ENCODE data around the gene TTC3. TPM values are rescaled to one million over a fixed set of nuclear protein-coding genes. Genes with fewer than 3 reads are reported as not detected.
A peak's percentile ranks its signal among the peaks of the same experiment; 100 is the strongest.

Gene TTC3
- total RNA-seq, 1 experiment from 2014 or later, result 71.5 TPM

- DNase-seq (ENCODE audit: low read depth, low spot score) (peak; percentile 82), ATAC-seq (peak; percentile 97)
- Histone ChIP-seq H3K4me3 (replicated peaks in 1 of 2; ENCODE audit: low read depth in 1 of 2, low read length in 2 of 2) (no peak overlapping the region), H3K36me3 (ENCODE audit: control insufficient read depth in 1 of 2, insufficient read depth in 2 of 2, low read length in 2 of 2) (no peaks in the 10 kb centered on the region), H2AFZ (ENCODE audit: low read depth, low read length, poor library complexity, severe bottlenecking) (no peak overlapping the region), H4K20me1 (ENCODE audit: insufficient read depth) (no peaks in the 10 kb centered on the region), H3K9ac (ENCODE audit: low read length) (peak overlapping the region; percentile 22; the same call in 1 of the 2 replicates), H3K9me3 (ENCODE audit: control insufficient read depth in 1 of 2, insufficient read depth in 1 of 2, low read depth in 1 of 2, low read length in 2 of 2) (peaks cover 0 to 4% of the 10 kb centered on the region in 2 experiments; a peak in 2 of 4 replicates), H3K4me2 (ENCODE audit: low read length) (peak overlapping the region; percentile 46), H3K27ac (ENCODE audit: low read depth, low read length) (no peak overlapping the region), H3K9me2 (ENCODE audit: insufficient read depth) (no peaks in the 10 kb centered on the region), H3K27me3 (ENCODE audit: insufficient read depth, low read length) (no peaks in the 10 kb centered on the region), H3K79me2 (ENCODE audit: insufficient read depth, low read length) (no peaks in the 10 kb centered on the region), H3K4me1 (ENCODE audit: control insufficient read depth in 1 of 2, insufficient read depth in 2 of 2, low read length in 2 of 2) (peaks cover 12 to 15% of the 10 kb centered on the region in 2 experiments)
- RAD21 ChIA-PET (ENCODE audit: low non-redundant PET in 1 of 2, low total read pairs in 2 of 2, uncharacterized antibody in 2 of 2, unreplicated experiment in 2 of 2), result no interaction called here
- POLR2A ChIA-PET, result no interaction called here
- no peak for TF ChIP-seq ZNF274 (IDR thresholded peaks at IDR 0.05; ENCODE audit: low read depth, low read length)
- TF ChIP-seq JUND (IDR thresholded peaks at IDR 0.05), result peak; percentile 63
- 0 out of 2 replicates have a peak, but pooled peaks have one; percentile 28 for TF ChIP-seq POLR2AphosphoS5 (IDR thresholded peaks at IDR 0.05; ENCODE audit: low read depth, low read length)
- peak; percentile 79 for TF ChIP-seq CBX3 (IDR thresholded peaks at IDR 0.05; ENCODE audit: low read depth)
- no peak for TF ChIP-seq EGR1 (IDR thresholded peaks at IDR 0.05; ENCODE audit: low read depth)
- TF ChIP-seq CTCF (IDR thresholded peaks at IDR 0.05 in 2 of 3, conservative IDR thresholded peaks at IDR 0.05 in 1 of 3; ENCODE audit: borderline replicate concordance in 1 of 3, insufficient read depth in 1 of 3, low read depth in 2 of 3, low read length in 2 of 3), result 0 out of 6 replicates have a peak, but pooled peaks of 1 of the 3 experiments have one; percentile 18
- TF ChIP-seq MAX (IDR thresholded peaks at IDR 0.05), result no peak
- peak; percentile 50 for TF ChIP-seq FOSL1 (IDR thresholded peaks at IDR 0.05; ENCODE audit: low read depth)
- no peak for TF ChIP-seq ELF1 (IDR thresholded peaks at IDR 0.05; ENCODE audit: borderline replicate concordance, low read depth)
- TF ChIP-seq ZBTB33 (IDR thresholded peaks at IDR 0.05; ENCODE audit: extremely low read depth, insufficient replicate concordance, low read length), result no peak
- TF ChIP-seq SRF (IDR thresholded peaks at IDR 0.05; ENCODE audit: low read depth), result no peak
- 0 out of 2 replicates have a peak, but pooled peaks have one; percentile 13 for TF ChIP-seq CEBPB (IDR thresholded peaks at IDR 0.05; ENCODE audit: low read depth)
- peak; percentile 46 for TF ChIP-seq SP1 (IDR thresholded peaks at IDR 0.05; ENCODE audit: low read depth)
- intact Hi-C loops (cut with micrococcal nuclease), result no loop called here
- BruUV-seq (replicated peaks), result no TSS peak
- CTCF ChIA-PET, result interaction anchor here (0.9 to 1.1 kb wide), 2 partner anchors 50 to 84 kb away, joined by 3 to 4 read pairs; no protein-coding TSS in a partner anchor
These were observed 12.8 kb upstream of the TTC3 start for GRCh38 chr21:37060296-37060695.

Measured in HCT116 (cell line).